Adrenal gland (tissue), 5 donors: ENCODE measurements around the gene TXLNA.

Experiments
- POLR2A ChIP-seq, 2 donors: fragments of 450-650 bp; IDR thresholded peaks; one replicate each; pipeline ENCODE4 v1.6.1; 2017; ENCODE audit warnings: antibody characterized with exemption in 2 of 2, mild to moderate bottlenecking in 2 of 2, moderate library complexity in 1 of 2
- TF ChIP-seq, protein P1 (sequence below), 6 experiments: fragments of 450-650 bp in 4 of 6; fragments of 200-600 bp in 2 of 6; sonication (generic) in 1 of 6; IDR thresholded peaks; 1 replicate in 5 of 6; 2 replicates in 1 of 6; pipeline versions ENCODE4 v1.5.1 to v1.8.0; 2016 to 2021; ENCODE audit warnings: antibody characterized with exemption in 6 of 6, mild to moderate bottlenecking in 2 of 6, moderate library complexity in 1 of 6
- donor health status: DM: no; HTN: no; CAD: no.

DNA sequence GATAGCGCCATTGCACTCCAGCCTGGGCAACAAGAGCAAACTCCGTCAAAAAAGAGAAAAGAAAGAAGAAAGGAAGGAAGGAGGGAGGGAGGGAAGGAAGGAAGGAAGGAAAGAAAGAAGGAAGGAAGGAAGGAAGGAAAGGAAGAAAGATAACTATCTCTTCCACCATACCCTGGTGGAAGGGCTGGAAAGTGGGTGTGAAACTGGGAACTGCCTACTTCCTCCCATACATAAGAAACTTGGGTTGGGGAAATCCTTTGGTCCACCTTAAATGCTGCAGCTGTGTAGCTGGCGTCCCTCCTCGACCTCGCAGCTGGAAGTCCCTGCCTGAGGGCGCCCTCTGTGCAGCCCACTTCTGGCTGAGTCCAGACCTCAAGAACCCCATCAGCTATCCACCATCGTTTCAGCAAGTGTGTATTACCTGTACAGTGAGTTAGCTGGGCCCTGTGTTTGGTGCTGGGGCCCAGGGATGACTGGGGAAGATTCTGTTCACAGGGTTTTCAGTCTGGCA lies 62.9 kb downstream of the TXLNA start:
- TF ChIP-seq POLR2A (IDR thresholded peaks at IDR 0.05) = no peak
- TF ChIP-seq, protein P1, sequence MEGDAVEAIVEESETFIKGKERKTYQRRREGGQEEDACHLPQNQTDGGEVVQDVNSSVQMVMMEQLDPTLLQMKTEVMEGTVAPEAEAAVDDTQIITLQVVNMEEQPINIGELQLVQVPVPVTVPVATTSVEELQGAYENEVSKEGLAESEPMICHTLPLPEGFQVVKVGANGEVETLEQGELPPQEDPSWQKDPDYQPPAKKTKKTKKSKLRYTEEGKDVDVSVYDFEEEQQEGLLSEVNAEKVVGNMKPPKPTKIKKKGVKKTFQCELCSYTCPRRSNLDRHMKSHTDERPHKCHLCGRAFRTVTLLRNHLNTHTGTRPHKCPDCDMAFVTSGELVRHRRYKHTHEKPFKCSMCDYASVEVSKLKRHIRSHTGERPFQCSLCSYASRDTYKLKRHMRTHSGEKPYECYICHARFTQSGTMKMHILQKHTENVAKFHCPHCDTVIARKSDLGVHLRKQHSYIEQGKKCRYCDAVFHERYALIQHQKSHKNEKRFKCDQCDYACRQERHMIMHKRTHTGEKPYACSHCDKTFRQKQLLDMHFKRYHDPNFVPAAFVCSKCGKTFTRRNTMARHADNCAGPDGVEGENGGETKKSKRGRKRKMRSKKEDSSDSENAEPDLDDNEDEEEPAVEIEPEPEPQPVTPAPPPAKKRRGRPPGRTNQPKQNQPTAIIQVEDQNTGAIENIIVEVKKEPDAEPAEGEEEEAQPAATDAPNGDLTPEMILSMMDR (IDR thresholded peaks at IDR 0.05) = no peak
